Glutamatergic neuron (in vitro differentiated cells): Measurements from ENCODE around the gene TNP2. TPM values are rescaled to one million over a fixed set of nuclear protein-coding genes. Genes with fewer than 3 reads are reported as not detected.

ENCODE experiments used
- DNase-seq: peaks from one replicate; pipeline ENCODE4 v3.0.0; 2022
- H3K27ac Mint-ChIP-seq: one replicate; pipeline ENCODE4 v1.8.0; 2020; ENCODE audit warnings: mild to moderate bottlenecking, mixed read lengths, inconsistent platforms; ENCODE audit not compliant: unreplicated experiment
- H3K27me3 Mint-ChIP-seq: one replicate; pipeline ENCODE4 v1.8.0; 2020; ENCODE audit warnings: mild to moderate bottlenecking, moderate library complexity, mixed read lengths, inconsistent platforms; ENCODE audit not compliant: unreplicated experiment
- H3K36me3 Mint-ChIP-seq: one replicate; pipeline ENCODE4 v1.8.0; 2020; ENCODE audit warnings: mild to moderate bottlenecking, mixed read lengths, inconsistent platforms; ENCODE audit not compliant: unreplicated experiment
- H3K4me1 Mint-ChIP-seq: one replicate; pipeline ENCODE4 v1.8.0; 2020; ENCODE audit warnings: mild to moderate bottlenecking, low read depth, mixed read lengths, inconsistent platforms; ENCODE audit not compliant: unreplicated experiment
- H3K4me3 Mint-ChIP-seq: one replicate; pipeline ENCODE4 v1.8.0; 2020; ENCODE audit warnings: mild to moderate bottlenecking, mixed read lengths, inconsistent platforms; ENCODE audit not compliant: unreplicated experiment
- H3K9me3 Mint-ChIP-seq: one replicate; pipeline ENCODE4 v1.8.0; 2020; ENCODE audit warnings: mild to moderate bottlenecking, moderate library complexity, mixed read lengths, inconsistent platforms; ENCODE audit not compliant: unreplicated experiment
- CTCF ChIP-seq: fragments of 200-600 bp; sonication (generic); IDR thresholded peaks from one replicate; pipeline ENCODE4 v1.5.0; 2021; ENCODE audit not compliant: partially characterized antibody, unreplicated experiment
- total RNA-seq: library from RNA; stranded (reverse); fragmentation: NEBNext Ultra II Directional; extraction: Animal tissue kit (Norgen Biotek cat#: 25700); gene quantifications from one replicate; pipeline ENCODE4 v1.2.1, GENCODE V29; 2021; ENCODE audit not compliant: unreplicated experiment

TNP2 gene
- total RNA-seq, 1 donor from 2014 or later, result not detected

DNA sequence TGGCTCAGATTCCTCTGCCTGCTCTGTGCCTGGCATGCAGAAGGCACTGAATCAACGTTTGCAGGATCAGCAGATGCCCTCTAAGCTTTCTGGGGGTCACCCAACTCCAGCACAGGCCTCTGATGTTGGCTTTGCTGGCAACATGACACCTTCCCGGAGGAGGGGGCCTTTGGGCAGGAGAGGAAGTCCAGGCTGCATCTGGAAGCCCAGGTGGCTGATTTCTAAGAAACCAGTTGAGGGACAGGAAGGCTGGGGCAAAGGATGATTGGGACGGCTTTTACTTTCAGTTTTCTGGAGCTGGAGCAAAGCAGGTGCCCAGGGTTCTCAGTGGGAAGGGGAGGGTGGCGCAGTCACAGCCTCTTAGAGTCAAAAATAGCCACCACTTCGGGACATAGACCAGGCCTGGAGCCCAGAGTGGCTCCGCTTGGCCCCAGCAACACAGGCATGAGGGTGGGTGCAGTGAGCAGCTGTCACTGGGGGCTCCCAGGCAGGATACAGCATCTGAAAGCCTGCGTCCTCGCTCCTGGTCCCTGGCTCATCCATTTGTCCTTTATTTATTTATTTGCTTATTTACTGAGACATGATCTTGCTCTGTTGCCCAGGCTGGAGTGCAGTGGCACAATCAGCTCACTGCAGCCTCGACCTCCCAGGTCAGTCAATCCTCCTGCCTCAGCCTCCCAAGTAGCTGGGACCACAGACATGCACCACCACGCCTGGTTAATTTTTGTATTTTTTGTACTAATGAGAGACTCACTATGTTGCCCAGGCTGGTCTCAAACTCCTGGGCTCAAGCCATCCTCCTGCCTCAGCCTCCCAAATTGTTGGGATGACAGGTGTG lies 28.3 kb downstream of the TNP2 start:
- no peak for TF ChIP-seq CTCF
- no peak for DNase-seq
- H3K9me3 Mint-ChIP-seq, result peaks cover 3% of the 10 kb centered on the region
- H3K4me1 Mint-ChIP-seq, result no peaks in the 10 kb centered on the region
- H3K4me3 Mint-ChIP-seq, result no peak overlapping the region
- peaks cover 5% of the 10 kb centered on the region for H3K27me3 Mint-ChIP-seq
- H3K27ac Mint-ChIP-seq, result no peak overlapping the region
- H3K36me3 Mint-ChIP-seq, result no peaks in the 10 kb centered on the region

DNA sequence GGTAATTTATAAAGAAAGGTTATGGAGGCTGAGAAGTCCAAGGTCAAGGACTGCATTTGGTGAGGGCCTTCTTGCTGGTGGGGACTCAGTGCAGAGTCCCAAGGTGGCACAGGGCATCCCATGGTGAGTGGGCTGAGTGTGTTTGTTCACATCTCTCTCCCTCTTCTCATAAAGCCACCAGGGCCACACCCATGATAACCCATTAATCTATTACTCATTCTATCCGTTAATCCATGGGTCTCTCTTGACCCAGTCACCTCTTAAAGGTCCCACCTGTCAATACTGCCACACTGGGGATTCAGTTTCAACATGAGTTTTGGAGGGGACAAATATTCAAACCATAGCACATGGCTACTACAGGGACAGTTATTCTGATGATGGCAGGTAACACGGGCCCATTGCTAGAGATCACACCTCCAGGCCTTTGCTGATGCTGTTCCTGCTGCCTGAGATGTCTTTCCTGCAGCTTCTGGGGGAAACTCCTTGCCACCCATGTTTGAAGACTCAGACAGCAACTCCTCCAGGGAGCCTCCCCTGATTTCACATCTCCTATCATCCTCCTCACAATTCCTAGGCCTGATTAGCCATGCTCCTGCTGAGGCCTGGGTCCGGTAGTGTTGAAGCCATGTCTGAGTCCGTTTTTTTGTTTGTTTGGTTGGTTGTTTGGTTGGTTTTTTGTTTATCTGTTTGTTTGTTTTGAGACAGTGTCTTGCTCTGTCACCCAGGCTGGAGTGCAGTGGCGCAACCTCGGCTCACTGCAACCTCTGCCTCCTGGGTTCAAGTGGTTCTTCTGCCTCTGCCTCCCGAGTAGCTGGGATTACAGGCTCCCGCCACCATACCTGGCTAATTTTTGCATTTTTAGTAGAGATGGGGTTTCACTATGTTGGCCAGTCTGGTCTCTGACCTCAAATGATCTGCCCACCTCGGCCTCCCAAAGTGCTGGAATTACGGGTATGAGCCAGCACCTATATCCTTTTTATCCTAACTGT lies 29.2 kb downstream of the TNP2 start:
- no peak overlapping the region for H3K4me3 Mint-ChIP-seq
- H3K27me3 Mint-ChIP-seq, result peaks cover 5% of the 10 kb centered on the region
- DNase-seq, result no peak
- H3K36me3 Mint-ChIP-seq, result no peaks in the 10 kb centered on the region
- no peak for TF ChIP-seq CTCF
- peaks cover 1% of the 10 kb centered on the region for H3K9me3 Mint-ChIP-seq
- no peaks in the 10 kb centered on the region for H3K4me1 Mint-ChIP-seq
- no peak overlapping the region for H3K27ac Mint-ChIP-seq

- H3K9me3 Mint-ChIP-seq, result peaks cover 1% of the 10 kb centered on the region
- no peak for DNase-seq
Observed at GRCh38 chr16:11238272-11239202, 30.6 kb downstream of the TNP2 start.

More at GRCh38 chr16:11238272-11239202, 30.6 kb downstream of the TNP2 start:
- H3K27ac Mint-ChIP-seq, result no peak overlapping the region
- no peak for TF ChIP-seq CTCF
- H3K4me3 Mint-ChIP-seq, result no peak overlapping the region
- H3K27me3 Mint-ChIP-seq, result peaks cover 5% of the 10 kb centered on the region
- H3K4me1 Mint-ChIP-seq, result no peaks in the 10 kb centered on the region
- no peaks in the 10 kb centered on the region for H3K36me3 Mint-ChIP-seq
